ENCODE measurements around the gene CAMK1D.

The CAMK1D gene

GRCh38 chr10:12707461-12708185 is 358.3 kb downstream of the CAMK1D start:
- POLR2A ChIA-PET = interaction anchor here (0.5 kb wide), 1 partner anchor 143 kb away, joined by 3 read pairs; no protein-coding TSS in a partner anchor
- peak; percentile 93 for DNase-seq (ENCODE audit: low read depth, low spot score)
- H3K4me3 ChIP-seq (ENCODE audit: low read depth, low read length) = no peak overlapping the region
- CTCF ChIA-PET = interaction anchor here (0.7 to 9.9 kb wide), 13 partner anchors 14 to 493 kb away, joined by 3 to 154 read pairs (median 4); partner anchors contain the start of gene OPTN
- peak; percentile 56 for TF ChIP-seq CTCF (IDR thresholded peaks at IDR 0.05; ENCODE audit: insufficient read depth, low read length, missing control alignments)

GRCh38 chr10:12709000-12709401 is 359.7 kb downstream of the CAMK1D start:
- ChIA-PET POLR2A (no interaction called here), CTCF (interaction anchor here (0.7 to 9.9 kb wide), 15 partner anchors 8 to 513 kb away, joined by 3 to 154 read pairs (median 7); partner anchors contain the start of genes CDC123, NUDT5 and OPTN)
- no peak for TF ChIP-seq CTCF (IDR thresholded peaks at IDR 0.05; ENCODE audit: insufficient read depth, low read length, missing control alignments)
- no peak for DNase-seq (ENCODE audit: low read depth, low spot score)
- no peak overlapping the region for H3K4me3 ChIP-seq (ENCODE audit: low read depth, low read length)

DNA sequence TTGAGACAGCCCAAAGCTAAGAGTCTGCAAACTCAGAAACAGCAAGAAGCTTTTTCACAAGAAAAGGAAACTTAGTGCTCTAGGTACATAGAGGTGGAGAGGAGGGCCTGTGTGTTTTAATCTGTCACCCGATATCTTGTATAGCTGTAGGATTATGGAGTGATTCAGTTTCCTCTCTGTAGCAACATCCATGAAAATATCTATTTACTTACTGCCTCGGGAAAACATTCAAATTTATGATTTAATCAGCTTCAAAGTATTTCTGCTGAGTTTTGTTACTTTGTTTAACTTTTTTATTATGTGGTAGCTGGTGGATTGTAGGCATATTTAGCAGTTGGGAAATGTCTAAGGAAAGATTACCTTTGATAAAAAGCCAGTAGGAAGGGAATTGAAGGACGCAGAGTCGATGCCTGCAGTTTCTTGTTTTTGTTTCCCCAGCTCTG is 360.2 kb downstream of the CAMK1D start:
- DNase-seq (ENCODE audit: low read depth, low spot score) = no peak
- H3K4me3 ChIP-seq (ENCODE audit: low read depth, low read length) = no peak overlapping the region
- POLR2A ChIA-PET = interaction anchor here (0.8 kb wide), 1 partner anchor 515 kb away, joined by 3 read pairs; no protein-coding TSS in a partner anchor
- CTCF ChIA-PET = interaction anchor here (0.7 to 9.9 kb wide), 18 partner anchors 9 to 514 kb away, joined by 3 to 154 read pairs (median 7); partner anchors contain the start of genes CDC123 and NUDT5
- TF ChIP-seq CTCF (IDR thresholded peaks at IDR 0.05; ENCODE audit: insufficient read depth, low read length, missing control alignments) = no peak

DNA sequence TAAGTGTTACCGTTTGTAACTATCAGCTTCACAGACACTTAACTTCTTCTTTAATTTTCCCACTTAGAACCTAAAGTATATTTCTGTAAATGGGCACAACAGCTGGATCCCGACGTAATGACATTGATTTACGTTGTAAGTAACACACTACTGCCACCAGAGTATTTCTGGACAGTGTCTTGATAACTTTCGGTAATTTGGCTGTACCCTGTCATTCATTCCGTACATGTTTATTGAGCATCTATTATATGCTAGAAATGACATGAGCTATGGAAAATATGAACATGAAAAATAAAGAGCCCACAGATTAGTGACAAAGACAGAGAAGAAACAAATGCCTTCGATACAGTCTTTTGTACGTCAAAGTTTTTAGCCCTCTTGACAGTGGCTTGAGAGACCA is 360.8 kb downstream of the CAMK1D start:
- ChIA-PET CTCF (interaction anchor here (0.7 to 9.9 kb wide), 32 partner anchors 10 to 551 kb away, joined by 3 to 154 read pairs (median 6); partner anchors contain the start of genes CAMK1D, CDC123 and NUDT5), POLR2A (interaction anchor here (0.8 kb wide), 1 partner anchor 516 kb away, joined by 3 read pairs; no protein-coding TSS in a partner anchor)
- TF ChIP-seq CTCF (IDR thresholded peaks at IDR 0.05; ENCODE audit: insufficient read depth, low read length, missing control alignments) = no peak
- no peak overlapping the region for H3K4me3 ChIP-seq (ENCODE audit: low read depth, low read length)
- DNase-seq (ENCODE audit: low read depth, low spot score) = no peak

DNA sequence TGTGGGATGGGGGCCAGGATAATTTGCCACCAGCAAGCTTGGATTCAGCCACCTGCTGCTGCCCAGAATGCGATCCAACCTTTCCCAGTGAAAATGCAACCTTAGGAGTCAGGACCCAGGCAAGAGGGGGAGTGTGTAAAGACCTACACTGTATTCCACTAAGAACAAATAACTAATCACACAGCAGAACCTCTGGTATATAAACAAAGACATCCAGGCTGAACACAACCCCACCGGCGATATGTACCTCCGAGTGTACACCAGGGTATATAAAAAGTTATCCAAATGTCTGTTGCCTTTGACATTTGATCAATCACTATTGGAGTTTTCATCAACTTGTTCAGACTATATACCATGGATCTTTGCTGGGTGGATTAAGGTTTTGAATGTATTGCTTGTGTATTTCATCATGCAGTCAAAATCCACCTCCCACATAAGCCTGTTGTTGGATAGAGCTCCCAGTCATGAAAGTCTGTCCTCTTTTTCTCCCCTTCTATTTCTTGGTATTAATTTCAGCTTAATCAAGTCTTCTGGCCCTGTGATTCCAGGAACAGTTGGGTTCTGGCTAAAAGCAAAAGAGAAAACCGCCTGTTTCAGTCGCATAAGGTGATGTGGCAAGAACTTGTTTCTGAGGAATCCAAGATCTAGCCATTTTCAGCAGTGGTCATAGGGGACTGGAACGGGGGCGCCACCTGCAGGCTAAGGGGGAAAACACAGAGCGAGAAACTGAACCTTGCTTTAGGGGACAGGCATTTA is 361.4 kb downstream of the CAMK1D start:
- POLR2A ChIA-PET = interaction anchor here (0.8 kb wide), 1 partner anchor 516 kb away, joined by 3 read pairs; no protein-coding TSS in a partner anchor
- TF ChIP-seq CTCF (IDR thresholded peaks at IDR 0.05; ENCODE audit: insufficient read depth, low read length, missing control alignments) = peak; percentile 94
- no peak overlapping the region for H3K4me3 ChIP-seq (ENCODE audit: low read depth, low read length)
- CTCF ChIA-PET = interaction anchor here (0.6 to 9.9 kb wide), 51 partner anchors 10 to 558 kb away, joined by 3 to 154 read pairs (median 4); partner anchors contain the start of genes CAMK1D, CDC123 and NUDT5
- peak; percentile 45 for DNase-seq (ENCODE audit: low read depth, low spot score)
